MM.1S (cell line): Measurements from ENCODE around the gene COBLL1.

Experiments
- CTCF ChIP-seq: fragments of 300-600 bp; sonication (generic); IDR thresholded peaks from 2 replicates; pipeline ENCODE4 v1.5.1; 2016; ENCODE audit warnings: antibody characterized with exemption, low read length, mixed read lengths
- EZH2 ChIP-seq: fragments of 300-600 bp; sonication (generic); optimal IDR thresholded peaks from 2 replicates; pipeline ENCODE3; 2017; ENCODE audit warnings: low read depth, mild to moderate bottlenecking, antibody characterized with exemption, low read length, mixed read lengths
- EZH2phosphoT487 ChIP-seq: fragments of 300-600 bp; sonication (generic); IDR thresholded peaks from 2 replicates; pipeline ENCODE4 v1.6.1; 2018; ENCODE audit warnings: antibody characterized with exemption, low read length

- TF ChIP-seq EZH2: no peak
- TF ChIP-seq CTCF: no peak
- no peak for TF ChIP-seq EZH2phosphoT487
These were observed 60.9 kb downstream of the COBLL1 start for GRCh38 chr2:164780611-164781178.
